T1000 (cell line): ENCODE measurements around the gene COL13A1.

ENCODE experiments used
- DNase-seq: peaks from one replicate; lab custom pipeline; 2025; ENCODE audit warnings: mixed read lengths; lab: John Stamatoyannopoulos, UW

Gene COL13A1

GRCh38 chr10:69819716-69820506 is 18.2 kb downstream of the COL13A1 start:
- DNase-seq: peak; percentile 37

- no peak for DNase-seq
Measured at GRCh38 chr10:69820817-69821216, 19.1 kb downstream of the COL13A1 start.

GRCh38 chr10:69825604-69826003 is 23.9 kb downstream of the COL13A1 start:
- DNase-seq: no peak

GRCh38 chr10:69826094-69826493 is 24.4 kb downstream of the COL13A1 start:
- no peak for DNase-seq

GRCh38 chr10:69826789-69827554 is 25.3 kb downstream of the COL13A1 start:
- no peak for DNase-seq

- no peak for DNase-seq
Measured at GRCh38 chr10:69828144-69828870, 26.6 kb downstream of the COL13A1 start.

- no peak for DNase-seq
Measured at GRCh38 chr10:69829775-69830174, 28.1 kb downstream of the COL13A1 start.

- DNase-seq: no peak
Measured at GRCh38 chr10:69831231-69831855, 29.6 kb downstream of the COL13A1 start.

- no peak for DNase-seq
Measured at GRCh38 chr10:69835233-69835632, 33.5 kb downstream of the COL13A1 start.

GRCh38 chr10:69835875-69836730 is 34.4 kb downstream of the COL13A1 start:
- DNase-seq: no peak

- no peak for DNase-seq
Measured at GRCh38 chr10:69836731-69837030, 35.0 kb downstream of the COL13A1 start.

GRCh38 chr10:69837261-69837660 is 35.6 kb downstream of the COL13A1 start:
- no peak for DNase-seq

- no peak for DNase-seq
Measured at GRCh38 chr10:69838418-69838817, 36.7 kb downstream of the COL13A1 start.

- no peak for DNase-seq
Measured at GRCh38 chr10:69838853-69839252, 37.1 kb downstream of the COL13A1 start.

- no peak for DNase-seq
Measured at GRCh38 chr10:69839696-69840345, 38.1 kb downstream of the COL13A1 start.

GRCh38 chr10:69840773-69841172 is 39.1 kb downstream of the COL13A1 start:
- no peak for DNase-seq

GRCh38 chr10:69842020-69842419 is 40.3 kb downstream of the COL13A1 start:
- DNase-seq: no peak

- DNase-seq: no peak
Measured at GRCh38 chr10:69842882-69843281, 41.2 kb downstream of the COL13A1 start.

- DNase-seq: no peak
Measured at GRCh38 chr10:69843923-69844322, 42.2 kb downstream of the COL13A1 start.

GRCh38 chr10:69844698-69845097 is 43.0 kb downstream of the COL13A1 start:
- DNase-seq: no peak
